AG10803 (cell line): ENCODE measurements around the gene ALPG.

ENCODE experiments used
- DNase-seq: peaks from one replicate; pipeline ENCODE4 v3.0.0; 2010; ENCODE audit warnings: low read depth
- H3K4me3 ChIP-seq: 2 replicates; pipeline ENCODE4 v1.5.1; 2011; ENCODE audit warnings: mild to moderate bottlenecking, low read length, control low read depth
- TF ChIP-seq, protein P1 (sequence below): conservative IDR thresholded peaks from 2 replicates; pipeline ENCODE4 v1.5.1; 2011; ENCODE audit warnings: mild to moderate bottlenecking, low read length, control low read depth, inconsistent platforms

ALPG gene

GRCh38 chr2:232435375-232435648 lies 28.7 kb downstream of the ALPG start:
- TF ChIP-seq, protein P1, sequence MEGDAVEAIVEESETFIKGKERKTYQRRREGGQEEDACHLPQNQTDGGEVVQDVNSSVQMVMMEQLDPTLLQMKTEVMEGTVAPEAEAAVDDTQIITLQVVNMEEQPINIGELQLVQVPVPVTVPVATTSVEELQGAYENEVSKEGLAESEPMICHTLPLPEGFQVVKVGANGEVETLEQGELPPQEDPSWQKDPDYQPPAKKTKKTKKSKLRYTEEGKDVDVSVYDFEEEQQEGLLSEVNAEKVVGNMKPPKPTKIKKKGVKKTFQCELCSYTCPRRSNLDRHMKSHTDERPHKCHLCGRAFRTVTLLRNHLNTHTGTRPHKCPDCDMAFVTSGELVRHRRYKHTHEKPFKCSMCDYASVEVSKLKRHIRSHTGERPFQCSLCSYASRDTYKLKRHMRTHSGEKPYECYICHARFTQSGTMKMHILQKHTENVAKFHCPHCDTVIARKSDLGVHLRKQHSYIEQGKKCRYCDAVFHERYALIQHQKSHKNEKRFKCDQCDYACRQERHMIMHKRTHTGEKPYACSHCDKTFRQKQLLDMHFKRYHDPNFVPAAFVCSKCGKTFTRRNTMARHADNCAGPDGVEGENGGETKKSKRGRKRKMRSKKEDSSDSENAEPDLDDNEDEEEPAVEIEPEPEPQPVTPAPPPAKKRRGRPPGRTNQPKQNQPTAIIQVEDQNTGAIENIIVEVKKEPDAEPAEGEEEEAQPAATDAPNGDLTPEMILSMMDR, result no peak
- H3K4me3 ChIP-seq, result no peak overlapping the region
- DNase-seq, result no peak

DNA sequence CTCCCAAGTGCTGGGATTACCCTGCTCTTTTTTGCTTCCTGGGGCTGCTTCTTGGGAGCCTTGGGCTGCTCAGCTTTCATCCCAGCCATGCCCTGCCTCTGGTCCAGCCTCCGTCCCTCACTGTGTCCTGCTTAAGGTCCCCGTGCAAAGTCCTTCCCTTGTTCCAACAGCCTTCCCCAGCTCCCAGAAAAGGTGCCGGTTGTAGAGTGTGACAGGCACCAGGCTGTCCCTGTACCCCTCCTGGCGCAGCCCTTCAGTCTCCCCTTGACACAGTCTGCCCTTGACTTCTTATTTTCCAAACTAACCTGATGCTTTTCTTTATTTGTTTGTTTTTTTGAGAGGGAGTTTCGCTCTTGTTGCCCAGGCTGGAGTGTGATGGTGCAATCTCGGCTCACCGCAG lies 29.2 kb downstream of the ALPG start:
- DNase-seq, result no peak
- no peak overlapping the region for H3K4me3 ChIP-seq
- TF ChIP-seq, protein P1, result no peak

DNA sequence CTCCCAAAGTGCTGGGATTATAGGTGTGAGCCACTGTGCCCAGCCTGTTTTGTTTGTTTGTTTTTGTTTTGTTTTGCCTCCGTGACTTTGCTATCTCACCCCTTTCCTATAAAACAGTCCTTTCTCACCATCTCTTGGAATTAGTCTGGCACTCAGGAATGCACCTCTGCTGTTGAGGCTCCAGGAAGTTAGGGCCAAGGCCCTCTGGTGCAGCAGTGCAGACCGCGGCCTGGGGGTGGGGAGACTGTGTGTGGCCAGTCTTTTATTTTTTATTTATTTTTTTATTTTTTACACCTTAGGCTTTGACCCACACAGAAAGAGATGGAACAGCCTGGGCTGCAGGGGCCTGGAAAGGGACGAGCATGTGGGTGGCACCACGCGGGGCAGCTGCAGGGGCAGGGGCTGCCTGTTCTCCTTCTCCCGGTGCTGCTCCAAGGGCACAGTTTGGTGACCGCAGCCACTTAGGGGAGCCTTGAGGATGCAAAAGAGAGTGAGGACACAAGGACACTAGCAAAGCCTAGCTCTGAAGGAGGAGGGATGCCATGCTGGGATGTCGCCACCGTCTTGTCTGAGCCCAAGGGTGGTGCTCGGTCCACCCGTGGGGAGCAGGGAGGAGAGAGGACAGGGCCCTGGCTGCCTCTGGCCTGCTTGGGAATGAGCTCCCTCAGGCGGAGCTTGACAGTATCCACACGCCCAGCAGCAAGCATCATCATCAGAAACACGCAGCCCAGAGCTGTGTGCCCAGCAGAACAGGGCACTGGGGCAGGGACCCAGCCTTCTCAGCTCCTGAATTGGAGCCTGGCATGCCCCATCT lies 29.9 kb downstream of the ALPG start:
- no peak for DNase-seq
- TF ChIP-seq, protein P1, result no peak
- H3K4me3 ChIP-seq, result no peak overlapping the region

DNA sequence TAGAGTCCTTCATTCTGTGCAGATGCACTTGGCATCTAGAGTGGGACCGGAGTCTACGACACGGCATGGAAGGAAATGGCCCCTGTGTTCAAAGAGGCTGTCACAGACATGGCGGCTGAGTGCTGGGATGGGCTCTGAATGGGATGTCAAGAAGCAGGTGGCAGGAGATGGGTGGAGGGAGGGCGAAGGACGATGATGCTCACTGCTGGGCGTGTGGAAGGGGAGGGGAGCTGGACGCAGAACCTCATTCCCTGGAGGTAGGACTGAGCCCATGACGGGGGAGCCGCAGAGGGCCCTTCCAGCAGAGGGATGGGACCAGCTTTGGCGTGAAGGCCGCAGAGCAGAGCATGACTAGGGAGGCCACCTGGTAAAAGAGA lies 30.5 kb downstream of the ALPG start:
- H3K4me3 ChIP-seq, result no peak overlapping the region
- TF ChIP-seq, protein P1, result no peak
- no peak for DNase-seq

DNA sequence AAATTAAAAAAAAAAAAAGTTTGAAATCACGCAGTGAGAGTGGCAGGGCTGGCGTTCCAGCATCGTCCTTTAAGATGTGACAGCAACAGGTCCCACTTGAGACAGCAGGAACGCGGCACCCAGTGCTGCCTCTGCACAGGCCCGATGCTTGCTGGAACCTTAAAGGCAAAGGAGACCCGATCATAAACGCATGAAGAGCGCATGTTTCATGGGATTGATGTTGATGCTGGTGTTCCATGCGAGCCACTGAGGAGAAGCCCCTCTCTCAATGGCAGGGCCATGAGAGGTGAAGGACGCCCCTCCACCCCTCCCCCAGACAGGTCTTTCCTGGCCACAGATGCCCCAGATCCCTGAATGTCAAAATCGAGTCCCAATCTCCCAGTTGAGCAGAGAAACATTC lies 31.4 kb downstream of the ALPG start:
- TF ChIP-seq, protein P1, result no peak
- no peak overlapping the region for H3K4me3 ChIP-seq
- DNase-seq, result no peak

DNA sequence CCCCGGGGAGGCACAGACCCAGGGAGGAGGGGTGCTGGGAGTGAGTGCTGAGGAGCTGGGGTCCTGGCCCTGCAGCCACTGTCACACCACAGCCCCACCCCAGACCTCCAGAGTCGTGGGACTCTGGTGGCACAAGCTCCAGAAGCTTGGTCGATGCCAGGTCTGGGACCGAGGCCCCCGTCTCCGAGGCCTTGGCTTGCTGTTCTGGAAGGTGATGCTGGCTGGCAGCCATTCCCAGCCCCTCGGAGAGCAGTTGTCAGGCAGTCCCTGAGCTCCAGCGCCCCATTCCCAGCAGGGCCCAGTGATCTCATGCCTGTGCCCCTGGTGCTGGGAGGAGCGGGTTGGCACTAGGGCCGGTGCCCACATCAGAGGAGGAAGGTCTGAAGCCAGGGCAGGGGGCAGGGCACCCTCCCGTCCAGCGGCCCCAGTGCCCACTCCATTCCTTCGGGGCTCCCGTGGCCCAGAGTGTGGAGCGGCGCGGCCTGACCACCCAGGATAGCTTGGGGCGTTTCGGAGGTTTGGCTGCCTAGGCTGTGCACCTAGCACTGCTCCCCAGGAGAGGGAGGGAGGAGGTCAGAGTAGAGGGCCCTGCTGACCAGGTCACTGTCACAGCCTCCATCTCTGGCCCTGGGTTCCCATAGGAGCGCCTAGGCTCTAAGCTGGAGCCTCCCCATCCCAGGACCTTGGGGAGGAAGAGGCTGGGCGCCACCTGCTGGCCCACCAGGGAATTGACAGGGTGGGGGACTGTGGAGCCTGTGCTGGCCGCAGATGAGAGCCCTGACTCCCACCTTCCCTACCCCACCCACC lies 32.5 kb downstream of the ALPG start:
- H3K4me3 ChIP-seq, result no peak overlapping the region
- no peak for DNase-seq
- TF ChIP-seq, protein P1, result peak; percentile 30; the same call in 1 of the 2 replicates

- H3K4me3 ChIP-seq, result no peak overlapping the region
- no peak for DNase-seq
- TF ChIP-seq, protein P1, result peak; percentile 21
Observed at GRCh38 chr2:232439758-232440135, 33.1 kb downstream of the ALPG start.
